IMR-90 (cell line): Measurements from ENCODE around the gene SLC10A6. TPM values are rescaled to one million over a fixed set of nuclear protein-coding genes. Genes with fewer than 3 reads are reported as not detected.

Source experiments
- ATAC-seq: fragments of 200-7000 bp; cut with Tn5 transposase; 2 replicates; pipeline ENCODE4 v1.9.1; 2020; ENCODE audit warnings: low read depth, mild to moderate bottlenecking, moderate library complexity
- BruUV-seq: library from RNA; stranded (reverse); fragments of 400-500 nt; replicated peaks from 2 replicates; lab custom pipeline; 2021; lab: Mats Ljungman, UMichigan
- CTCF ChIA-PET: fragments of 300-600 bp; formaldehyde crosslinking; extraction: SDS; loops from one replicate; lab custom pipeline; 2021; ENCODE audit warnings: antibody characterized with exemption; lab: Yijun Ruan, JAX
- POLR2A ChIA-PET: fragments of 300-600 bp; sonication (Branson Sonifier 250); formaldehyde crosslinking; loops from one replicate; lab custom pipeline; 2022; ENCODE audit warnings: antibody characterized with exemption; ENCODE audit not compliant: unreplicated experiment; lab: Charles Lee
- DNase-seq: peaks from one replicate; pipeline ENCODE4 v3.0.0; 2013
- H2AFZ ChIP-seq: replicated peaks from 2 replicates; pipeline ENCODE3; 2013; ENCODE audit warnings: low read length, mild to moderate bottlenecking; ENCODE audit not compliant: poor library complexity
- H2AK5ac ChIP-seq: 2 replicates; pipeline ENCODE4 v1.6.1; 2013; ENCODE audit warnings: low read depth, low read length, inconsistent platforms
- H2AK9ac ChIP-seq: replicated peaks from 2 replicates; pipeline ENCODE3; 2013; ENCODE audit warnings: mild to moderate bottlenecking, low read depth, low read length, moderate library complexity; ENCODE audit not compliant: poor library complexity
- H2BK120ac ChIP-seq: 2 replicates; pipeline ENCODE4 v1.6.1; 2013; ENCODE audit warnings: low read depth, low read length, inconsistent platforms
- H2BK15ac ChIP-seq: 3 replicates; pipeline ENCODE4 v1.6.1; 2013; ENCODE audit warnings: low read depth, low read length, inconsistent platforms
- H2BK20ac ChIP-seq: 2 replicates; pipeline ENCODE4 v1.6.1; 2013; ENCODE audit warnings: low read depth, mild to moderate bottlenecking, inconsistent platforms, low read length, moderate library complexity
- H2BK5ac ChIP-seq: 2 replicates; pipeline ENCODE4 v1.6.1; 2013; ENCODE audit warnings: mild to moderate bottlenecking, low read depth, low read length, inconsistent platforms; ENCODE audit not compliant: poor library complexity, severe bottlenecking
- H3K14ac ChIP-seq: replicated peaks from 2 replicates; pipeline ENCODE4 v1.6.1; 2013; ENCODE audit warnings: low read depth, low read length, inconsistent platforms
- H3K18ac ChIP-seq: 2 replicates; pipeline ENCODE4 v1.6.1; 2013; ENCODE audit warnings: low read depth, low read length, control low read depth
- H3K23ac ChIP-seq: 2 replicates; pipeline ENCODE4 v1.6.1; 2013; ENCODE audit warnings: low read depth, low read length, inconsistent platforms
- H3K27ac ChIP-seq: 2 replicates; pipeline ENCODE4 v1.5.1; 2013; ENCODE audit warnings: mild to moderate bottlenecking, control low read depth, low read length; ENCODE audit not compliant: insufficient read depth
- H3K27me3 ChIP-seq: 2 replicates; pipeline ENCODE4 v1.6.1; 2013; ENCODE audit warnings: low read length; ENCODE audit not compliant: control insufficient read depth, insufficient read depth
- H3K36me3 ChIP-seq: 2 replicates; pipeline ENCODE4 v1.6.1; 2013; ENCODE audit warnings: low read length, mixed read lengths; ENCODE audit not compliant: control insufficient read depth, insufficient read depth
- H3K4ac ChIP-seq: 2 replicates; pipeline ENCODE4 v1.6.1; 2013; ENCODE audit warnings: low read depth, low read length, inconsistent platforms
- H3K4me1 ChIP-seq: 2 replicates; pipeline ENCODE4 v1.6.1; 2013; ENCODE audit warnings: low read length, mixed read lengths; ENCODE audit not compliant: control insufficient read depth, insufficient read depth
- H3K4me2 ChIP-seq: 2 replicates; pipeline ENCODE4 v1.6.1; 2013; ENCODE audit warnings: low read depth, mild to moderate bottlenecking, control low read depth, low read length, moderate library complexity
- H3K4me3 ChIP-seq: 2 replicates; pipeline ENCODE4 v1.5.1; 2013; ENCODE audit warnings: low read depth, mild to moderate bottlenecking, control low read depth, low read length, moderate library complexity; ENCODE audit not compliant: insufficient read depth
- H3K56ac ChIP-seq: 2 replicates; pipeline ENCODE4 v1.6.1; 2013; ENCODE audit warnings: low read length, inconsistent platforms; ENCODE audit not compliant: insufficient read depth; ENCODE audit errors: extremely low read depth
- H3K79me1 ChIP-seq, 2 experiments: 2 replicates each; pipeline ENCODE4 v1.6.1; 2013; ENCODE audit warnings: low read length in 2 of 2, inconsistent platforms in 1 of 2, low read depth in 1 of 2
- H3K9ac ChIP-seq: 2 replicates; pipeline ENCODE4 v1.6.1; 2013; ENCODE audit warnings: low read depth, low read length, control low read depth
- H3K9me1 ChIP-seq: 2 replicates; pipeline ENCODE4 v1.6.1; 2013; ENCODE audit warnings: low read length, inconsistent platforms; ENCODE audit not compliant: insufficient read depth
- H3K9me3 ChIP-seq: 2 replicates; pipeline ENCODE4 v1.6.1; 2013; ENCODE audit warnings: low read length; ENCODE audit not compliant: control insufficient read depth, insufficient read depth
- H4K20me1 ChIP-seq: 2 replicates; pipeline ENCODE4 v1.6.1; 2013; ENCODE audit warnings: low read length, inconsistent platforms; ENCODE audit not compliant: insufficient read depth
- H4K5ac ChIP-seq: 2 replicates; pipeline ENCODE4 v1.6.1; 2013; ENCODE audit warnings: mild to moderate bottlenecking, low read depth, low read length, control low read depth
- H4K8ac ChIP-seq, 2 experiments: 2 replicates each; pipeline ENCODE4 v1.6.1; 2013; ENCODE audit warnings: low read depth in 2 of 2, low read length in 2 of 2, control low read depth in 1 of 2, inconsistent platforms in 1 of 2
- H4K91ac ChIP-seq: 2 replicates; pipeline ENCODE4 v1.6.1; 2013; ENCODE audit warnings: low read depth, low read length, inconsistent platforms; ENCODE audit not compliant: insufficient read depth
- CEBPB ChIP-seq: IDR thresholded peaks from 2 replicates; pipeline ENCODE4 v1.6.1; 2012; ENCODE audit warnings: low read depth, low read length, improper control_type of control experiment
- CHD1 ChIP-seq: IDR thresholded peaks from 2 replicates; pipeline ENCODE4 v1.6.1; 2012; ENCODE audit warnings: low read depth, low read length, improper control_type of control experiment
- CTCF ChIP-seq: conservative IDR thresholded peaks from 2 replicates; pipeline ENCODE4 v1.5.1; 2012; ENCODE audit warnings: mild to moderate bottlenecking, low read depth, low read length, improper control_type of control experiment
- ELK1 ChIP-seq: fragments of 150-350 bp; IDR thresholded peaks from 2 replicates; pipeline ENCODE4 v1.6.1; 2016; ENCODE audit warnings: low read depth, mild to moderate bottlenecking, low read length, moderate library complexity, borderline replicate concordance
- FOS ChIP-seq: fragments of 150-350 bp; IDR thresholded peaks from 2 replicates; pipeline ENCODE4 v1.6.1; 2016; ENCODE audit warnings: low read depth, low read length
- MAZ ChIP-seq: IDR thresholded peaks from 2 replicates; pipeline ENCODE4 v1.6.1; 2012; ENCODE audit warnings: low read depth, mild to moderate bottlenecking, low read length, improper control_type of control experiment, moderate library complexity, borderline replicate concordance
- NFE2L2 ChIP-seq: fragments of 150-350 bp; IDR thresholded peaks from 2 replicates; pipeline ENCODE4 v1.6.1; 2016; ENCODE audit warnings: low read depth, mild to moderate bottlenecking, low read length
- POLR2A ChIP-seq: IDR thresholded peaks from 2 replicates; pipeline ENCODE4 v1.6.1; 2012; ENCODE audit warnings: mild to moderate bottlenecking, low read depth, low read length
- RFX5 ChIP-seq: IDR thresholded peaks from 2 replicates; pipeline ENCODE4 v1.8.0; 2012; ENCODE audit warnings: low read depth, mild to moderate bottlenecking, low read length, moderate library complexity
- SMC3 ChIP-seq: fragments of 150-350 bp; IDR thresholded peaks from 2 replicates; pipeline ENCODE4 v1.6.1; 2016; ENCODE audit warnings: low read depth, mild to moderate bottlenecking, antibody characterized with exemption, low read length, moderate library complexity
- WGBS, 2 experiments: methylation state at CpG; one replicate each; pipeline versions ENCODE4 v1.1.5 to v1.1.7; 2013; ENCODE audit warnings: missing lambda C conversion rate in 2 of 2; ENCODE audit not compliant: insufficient read length in 1 of 2; ENCODE audit errors: extremely low coverage in 2 of 2; 5-methylcytosine and 5-hydroxymethylcytosine counted together
- dilution Hi-C: fragments of 300-500 bp; cut with HindIII; formaldehyde crosslinking; loops from one replicate; pipeline ENCODE4 v1.14.3; 2018; ENCODE audit warnings: low sequenced_read_pairs; ENCODE audit not compliant: unreplicated experiment
- in situ Hi-C: fragments of 300-500 bp; cut with MboI; formaldehyde crosslinking; loops from 3 replicates; pipeline ENCODE4 v1.14.3; 2019; ENCODE audit warnings: low sequenced_read_pairs, inconsistent platforms, mixed read lengths
- intact Hi-C: fragments of 100-400 bp; cut with micrococcal nuclease; formaldehyde crosslinking; loops from 2 replicates; pipeline ENCODE4 v1.10.0; 2022
- polyA plus RNA-seq, 3 experiments: library from polyadenylated mRNA; depleted of rRNA; stranded (reverse); fragments of >200 nt; gene quantifications; 2 replicates each; pipeline ENCODE4 v1.2.3, GENCODE V29; 2012; ENCODE audit warnings: low replicate concordance in 1 of 3
- total RNA-seq: library from RNA; depleted of rRNA; stranded (reverse); fragments of >200 nt; gene quantifications from 2 replicates; pipeline ENCODE4 v1.2.3, GENCODE V29; 2012

Gene SLC10A6
- total and polyA plus RNA-seq, 2 of the 4 experiments (the other 2 are of a cell fraction), result not detected

GRCh38 chr4:86847571-86847970, 1.6 kb downstream of the SLC10A6 start:
- POLR2A ChIA-PET, result no interaction called here

More at GRCh38 chr4:86847571-86847970, 1.6 kb downstream of the SLC10A6 start:
- no peak overlapping the region for H3K4me3 ChIP-seq
- no peak overlapping the region for H3K4me2 ChIP-seq
- no peak overlapping the region; the same call in 1 of the 2 replicates for H3K14ac ChIP-seq
- no peak for DNase-seq
- no peak for ATAC-seq
- no peak overlapping the region for H4K5ac ChIP-seq
- no peak overlapping the region for H4K8ac ChIP-seq
- H2BK15ac ChIP-seq, result no peak overlapping the region
- intact Hi-C loops, result no loop called here
- 100% methylated on average over 1 of the region's 4 CpGs; no CpG with 5 or more reads in 1 of the 2 experiments for WGBS, 2 experiments
- no TSS peak for BruUV-seq
- peak overlapping the region; percentile 60; the same call in 1 of the 2 replicates for H2BK120ac ChIP-seq
- no peak overlapping the region for H3K9ac ChIP-seq
- no peaks in the 10 kb centered on the region for H4K20me1 ChIP-seq
- no peak overlapping the region for H3K56ac ChIP-seq
- H3K23ac ChIP-seq, result no peak overlapping the region
- no peaks in the 10 kb centered on the region for H3K4me1 ChIP-seq
- dilution Hi-C loops, result no loop called here
- no peak overlapping the region for H3K18ac ChIP-seq
- H3K4ac ChIP-seq, result no peak overlapping the region
- H2BK5ac ChIP-seq, result no peak overlapping the region
- H3K79me1 ChIP-seq, result no peaks in the 10 kb centered on the region
- H2AK9ac ChIP-seq, result no peak overlapping the region
- H2AK5ac ChIP-seq, result no peak overlapping the region; the same call in 1 of the 2 replicates
- in situ Hi-C loops, result no loop called here
- H4K91ac ChIP-seq, result no peak overlapping the region; the same call in 1 of the 2 replicates
- H3K36me3 ChIP-seq, result no peaks in the 10 kb centered on the region
- H2BK20ac ChIP-seq, result no peak overlapping the region
- H2AFZ ChIP-seq, result no peak overlapping the region
- H3K27me3 ChIP-seq, result no peaks in the 10 kb centered on the region
- no peaks in the 10 kb centered on the region for H3K9me3 ChIP-seq
- no peak overlapping the region for H3K27ac ChIP-seq
- CTCF ChIA-PET, result interaction anchor here (0.6 to 0.8 kb wide), 2 partner anchors 8 to 316 kb away, joined by 3 to 4 read pairs; no protein-coding TSS in a partner anchor
- 0 out of 2 replicates have a peak, but pooled peaks cover 2% of the 10 kb centered on the region for H3K9me1 ChIP-seq
- TF ChIP-seq CEBPB (no peak), NFE2L2 (no peak), ELK1 (no peak), FOS (no peak), RFX5 (no peak), MAZ (no peak), CTCF (no peak), POLR2A (no peak), SMC3 (no peak), CHD1 (no peak)
